ENCODE data around the gene FABP1. TPM values are rescaled to one million over a fixed set of nuclear protein-coding genes. Genes with fewer than 3 reads are reported as not detected.

Gene FABP1
- total RNA-seq, 2 experiments from 2014 or later: not detected

- Mint-ChIP-seq H3K27me3 (no peaks in the 10 kb centered on the region), H3K27ac (no peak overlapping the region), H3K36me3 (no peaks in the 10 kb centered on the region), H3K4me1 (no peaks in the 10 kb centered on the region), H3K9me3 (no peaks in the 10 kb centered on the region), H3K4me3 (no peak overlapping the region)
- POLR2A ChIA-PET: no interaction called here
- no peak for DNase-seq
- ATAC-seq (ENCODE audit: low read depth): no peak
Observed at GRCh38 chr2:88115825-88116518, 11.9 kb downstream of the FABP1 start.

GRCh38 chr2:88114889-88115288 lies 13.0 kb downstream of the FABP1 start:
- POLR2A ChIA-PET: no interaction called here
- ATAC-seq (ENCODE audit: low read depth) (no peak), DNase-seq (no peak)
- no peaks in the 10 kb centered on the region for H3K27me3 Mint-ChIP-seq
- no peaks in the 10 kb centered on the region for H3K9me3 Mint-ChIP-seq
- no peak overlapping the region for H3K4me3 Mint-ChIP-seq
- no peaks in the 10 kb centered on the region for H3K4me1 Mint-ChIP-seq
- H3K27ac Mint-ChIP-seq: no peak overlapping the region
- H3K36me3 Mint-ChIP-seq: no peaks in the 10 kb centered on the region

GRCh38 chr2:88113069-88113468 lies 14.8 kb downstream of the FABP1 start:
- Mint-ChIP-seq H3K27me3 (no peaks in the 10 kb centered on the region), H3K4me3 (no peak overlapping the region), H3K9me3 (no peaks in the 10 kb centered on the region), H3K36me3 (no peaks in the 10 kb centered on the region), H3K27ac (no peak overlapping the region), H3K4me1 (no peaks in the 10 kb centered on the region)
- ATAC-seq (ENCODE audit: low read depth): no peak
- no peak for DNase-seq
- POLR2A ChIA-PET: no interaction called here

DNA sequence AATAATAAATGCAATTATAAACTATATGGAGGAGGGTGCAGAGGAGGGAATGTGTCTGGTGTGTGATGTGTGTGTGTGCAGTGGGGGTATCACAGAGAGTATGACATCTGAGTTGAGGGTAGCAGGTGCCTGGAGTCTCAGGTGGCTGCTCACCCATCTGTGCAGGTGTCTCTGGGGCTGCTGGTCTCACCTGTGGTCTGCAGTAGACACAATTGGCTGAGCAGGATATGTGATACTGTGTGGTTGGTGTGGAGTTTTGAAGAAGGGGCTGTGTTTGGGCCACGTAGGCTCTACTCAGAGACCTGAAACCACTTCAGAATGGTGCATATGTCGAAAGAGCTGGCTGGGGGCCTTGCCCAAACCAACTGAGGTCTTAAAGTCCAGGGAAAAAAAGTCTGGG lies 17.0 kb downstream of the FABP1 start:
- POLR2A ChIA-PET: no interaction called here
- DNase-seq (no peak), ATAC-seq (ENCODE audit: low read depth) (no peak)
- H3K9me3 Mint-ChIP-seq: no peaks in the 10 kb centered on the region
- H3K27me3 Mint-ChIP-seq: no peaks in the 10 kb centered on the region
- no peaks in the 10 kb centered on the region for H3K36me3 Mint-ChIP-seq
- no peaks in the 10 kb centered on the region for H3K4me1 Mint-ChIP-seq
- H3K4me3 Mint-ChIP-seq: no peak overlapping the region
- H3K27ac Mint-ChIP-seq: no peak overlapping the region

GRCh38 chr2:88108796-88109195 lies 19.1 kb downstream of the FABP1 start:
- Mint-ChIP-seq H3K4me1 (no peaks in the 10 kb centered on the region), H3K36me3 (no peaks in the 10 kb centered on the region), H3K27me3 (no peaks in the 10 kb centered on the region), H3K4me3 (no peak overlapping the region), H3K27ac (no peak overlapping the region), H3K9me3 (no peaks in the 10 kb centered on the region)
- ATAC-seq (ENCODE audit: low read depth): no peak
- no peak for DNase-seq
- POLR2A ChIA-PET: no interaction called here

DNA sequence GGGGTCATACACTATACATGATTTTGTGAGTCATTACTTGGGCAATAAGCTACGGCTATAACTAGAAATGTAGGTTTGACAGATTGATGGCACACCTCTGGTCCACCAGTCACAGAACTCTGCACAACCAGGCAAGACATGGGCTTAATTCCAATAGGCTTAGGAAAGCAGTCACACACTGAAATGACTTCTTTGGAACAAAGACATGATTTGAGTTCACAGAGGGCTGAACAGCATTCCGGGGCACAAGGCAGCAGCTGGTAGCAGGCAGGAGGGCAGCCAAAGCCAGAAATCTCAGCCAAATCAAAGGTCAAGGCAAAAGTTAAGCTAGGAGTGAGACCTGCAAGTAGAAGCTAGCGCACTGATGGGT lies 27.4 kb downstream of the FABP1 start:
- POLR2A ChIA-PET: interaction anchor here (0.6 kb wide), 1 partner anchor 200 kb away, joined by 4 read pairs; no protein-coding TSS in a partner anchor
- no peak for ATAC-seq (ENCODE audit: low read depth)
- Mint-ChIP-seq H3K9me3 (no peaks in the 10 kb centered on the region), H3K4me3 (no peak overlapping the region), H3K27ac (no peak overlapping the region), H3K36me3 (no peaks in the 10 kb centered on the region), H3K27me3 (no peaks in the 10 kb centered on the region), H3K4me1 (no peaks in the 10 kb centered on the region)
- no peak for DNase-seq

- no peak for DNase-seq
- ATAC-seq (ENCODE audit: low read depth): no peak
- Mint-ChIP-seq H3K4me3 (no peak overlapping the region), H3K27ac (no peak overlapping the region), H3K36me3 (no peaks in the 10 kb centered on the region), H3K27me3 (no peaks in the 10 kb centered on the region), H3K4me1 (no peaks in the 10 kb centered on the region), H3K9me3 (no peaks in the 10 kb centered on the region)
- POLR2A ChIA-PET: interaction anchor here (0.6 kb wide), 1 partner anchor 201 kb away, joined by 4 read pairs; no protein-coding TSS in a partner anchor
Observed at GRCh38 chr2:88099798-88100488, 27.9 kb downstream of the FABP1 start.

DNA sequence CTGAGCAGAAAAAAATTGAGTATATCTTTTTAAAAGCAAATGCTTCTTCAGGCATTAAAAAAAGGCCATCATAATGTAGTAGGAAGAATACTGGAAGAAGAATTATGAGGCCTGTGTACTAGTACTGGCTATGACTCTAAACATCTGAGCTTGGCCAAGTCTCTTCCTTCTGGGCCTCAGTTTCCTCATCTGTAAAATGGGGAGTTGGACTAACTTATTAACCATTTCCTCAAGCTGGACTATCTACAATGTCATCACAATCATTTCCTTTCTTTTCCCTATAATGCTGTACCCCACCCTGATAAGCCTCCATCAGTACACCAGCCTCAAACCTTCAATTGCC lies 29.3 kb downstream of the FABP1 start:
- ATAC-seq (ENCODE audit: low read depth) (no peak), DNase-seq (no peak)
- H3K4me3 Mint-ChIP-seq: no peak overlapping the region
- no peaks in the 10 kb centered on the region for H3K36me3 Mint-ChIP-seq
- no peaks in the 10 kb centered on the region for H3K27me3 Mint-ChIP-seq
- POLR2A ChIA-PET: no interaction called here
- no peaks in the 10 kb centered on the region for H3K9me3 Mint-ChIP-seq
- no peaks in the 10 kb centered on the region for H3K4me1 Mint-ChIP-seq
- H3K27ac Mint-ChIP-seq: no peak overlapping the region

DNA sequence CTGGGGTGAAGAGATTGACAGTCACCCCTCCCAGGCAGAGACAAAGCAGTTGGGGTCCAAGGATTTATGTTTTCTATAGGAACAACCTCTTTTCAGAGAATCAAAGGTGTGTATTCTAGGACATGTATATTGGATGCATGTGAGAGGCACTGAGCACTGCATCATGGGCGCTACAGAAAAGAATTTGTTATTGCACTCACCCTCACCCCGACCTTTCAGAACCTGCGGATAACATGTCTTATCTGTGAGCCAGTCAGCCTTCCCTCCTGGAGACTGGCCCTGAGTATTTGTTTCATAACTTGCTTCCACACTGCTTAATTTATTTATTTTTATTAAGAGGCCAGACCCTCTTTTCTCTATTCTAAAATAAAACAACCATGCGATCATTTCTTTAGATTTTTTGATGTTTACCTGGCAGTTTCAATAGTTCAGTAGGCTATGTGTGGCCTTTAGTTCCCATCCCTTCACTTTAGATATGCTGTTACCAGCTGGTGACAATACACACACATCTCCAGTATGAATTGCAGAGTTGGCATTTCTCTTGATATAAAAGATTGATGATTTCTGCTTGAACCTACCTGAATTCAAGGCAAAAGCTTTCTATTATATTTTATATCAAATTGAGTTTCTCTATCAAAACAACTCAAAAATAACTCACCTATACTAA lies 29.8 kb downstream of the FABP1 start:
- POLR2A ChIA-PET: no interaction called here
- no peak for ATAC-seq (ENCODE audit: low read depth)
- Mint-ChIP-seq H3K9me3 (no peaks in the 10 kb centered on the region), H3K27ac (no peak overlapping the region), H3K4me1 (no peaks in the 10 kb centered on the region), H3K27me3 (no peaks in the 10 kb centered on the region), H3K36me3 (no peaks in the 10 kb centered on the region), H3K4me3 (no peak overlapping the region)
- DNase-seq: no peak

DNA sequence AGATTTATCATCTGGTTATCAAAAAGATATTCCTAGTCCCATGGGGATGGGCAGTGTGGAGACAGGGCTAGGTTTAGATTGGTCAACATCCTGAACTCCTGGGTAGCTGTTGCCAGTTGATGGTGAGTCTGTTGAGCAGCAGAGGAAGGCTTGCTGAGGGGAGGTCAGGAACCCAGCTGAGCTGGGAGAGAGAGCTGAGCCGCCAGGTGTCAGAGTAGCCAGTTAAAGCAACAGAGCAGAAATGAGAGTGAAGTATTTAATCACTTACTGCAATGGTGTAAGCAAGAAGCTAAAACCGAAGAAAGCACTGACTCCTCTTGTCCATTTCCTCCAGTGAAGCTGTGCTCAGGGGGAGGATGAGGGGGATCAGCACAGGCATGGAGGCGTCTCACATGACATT lies 30.7 kb downstream of the FABP1 start:
- DNase-seq (no peak), ATAC-seq (ENCODE audit: low read depth) (no peak)
- POLR2A ChIA-PET: no interaction called here
- H3K4me3 Mint-ChIP-seq: no peak overlapping the region
- no peaks in the 10 kb centered on the region for H3K27me3 Mint-ChIP-seq
- no peaks in the 10 kb centered on the region for H3K36me3 Mint-ChIP-seq
- H3K4me1 Mint-ChIP-seq: no peaks in the 10 kb centered on the region
- no peak overlapping the region for H3K27ac Mint-ChIP-seq
- H3K9me3 Mint-ChIP-seq: no peaks in the 10 kb centered on the region

- no peak overlapping the region for H3K4me3 Mint-ChIP-seq
- DNase-seq: no peak
- H3K27ac Mint-ChIP-seq: no peak overlapping the region
- POLR2A ChIA-PET: no interaction called here
- H3K27me3 Mint-ChIP-seq: no peaks in the 10 kb centered on the region
- ATAC-seq (ENCODE audit: low read depth): no peak
- no peaks in the 10 kb centered on the region for H3K9me3 Mint-ChIP-seq
- no peaks in the 10 kb centered on the region for H3K4me1 Mint-ChIP-seq
- H3K36me3 Mint-ChIP-seq: no peaks in the 10 kb centered on the region
Observed at GRCh38 chr2:88096708-88097107, 31.2 kb downstream of the FABP1 start.

- ATAC-seq (ENCODE audit: low read depth): no peak
- no peak for DNase-seq
- Mint-ChIP-seq H3K4me1 (peaks cover 6% of the 10 kb centered on the region), H3K27me3 (no peaks in the 10 kb centered on the region), H3K9me3 (no peaks in the 10 kb centered on the region), H3K36me3 (no peaks in the 10 kb centered on the region), H3K27ac (no peak overlapping the region), H3K4me3 (no peak overlapping the region)
- POLR2A ChIA-PET: no interaction called here
Observed at GRCh38 chr2:88095022-88095421, 32.8 kb downstream of the FABP1 start.

DNA sequence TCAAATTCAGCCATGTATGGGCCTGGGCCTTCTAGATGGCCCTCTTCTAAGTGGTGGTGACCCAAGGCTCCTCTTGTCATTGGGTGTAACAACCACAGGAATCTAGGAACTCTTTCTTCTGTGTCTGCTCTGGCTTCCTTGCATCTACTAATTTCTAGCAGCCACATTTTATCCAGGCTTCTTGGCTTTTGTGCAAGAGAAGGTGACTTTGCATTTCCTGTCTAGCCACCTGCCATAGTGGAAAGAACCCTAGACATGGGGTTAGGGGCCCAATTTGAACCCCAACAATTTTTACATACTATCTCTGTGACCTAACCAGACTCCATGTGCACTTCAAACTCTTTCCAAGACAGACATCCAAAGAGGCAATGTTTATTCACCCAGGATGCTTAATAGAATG lies 35.1 kb downstream of the FABP1 start:
- DNase-seq: no peak
- H3K27me3 Mint-ChIP-seq: no peaks in the 10 kb centered on the region
- H3K4me1 Mint-ChIP-seq: peaks cover 6% of the 10 kb centered on the region
- no peak for ATAC-seq (ENCODE audit: low read depth)
- H3K27ac Mint-ChIP-seq: no peak overlapping the region
- POLR2A ChIA-PET: no interaction called here
- H3K9me3 Mint-ChIP-seq: no peaks in the 10 kb centered on the region
- no peaks in the 10 kb centered on the region for H3K36me3 Mint-ChIP-seq
- no peak overlapping the region for H3K4me3 Mint-ChIP-seq

DNA sequence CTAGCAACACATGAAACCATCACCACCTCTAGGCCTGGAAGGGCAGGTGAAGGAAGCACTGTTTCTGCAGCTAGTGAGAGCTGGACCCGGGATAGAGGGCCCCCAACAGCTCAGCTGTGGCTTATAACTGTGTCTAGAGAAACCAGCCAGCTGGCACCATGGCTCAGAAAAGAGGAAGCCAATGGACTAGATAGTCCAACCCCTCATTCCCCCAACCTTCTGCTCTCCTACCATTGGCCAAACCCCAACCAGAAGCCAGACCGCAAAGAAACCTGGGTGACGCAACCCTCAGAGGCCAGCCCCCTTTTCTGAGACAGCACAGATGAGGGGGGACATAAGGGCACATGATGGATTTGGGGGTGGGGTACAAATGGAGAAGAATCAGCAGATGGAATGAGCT lies 35.9 kb downstream of the FABP1 start:
- Mint-ChIP-seq H3K4me3 (no peak overlapping the region), H3K36me3 (no peaks in the 10 kb centered on the region), H3K9me3 (no peaks in the 10 kb centered on the region), H3K4me1 (peaks cover 6% of the 10 kb centered on the region), H3K27ac (no peak overlapping the region), H3K27me3 (no peaks in the 10 kb centered on the region)
- POLR2A ChIA-PET: no interaction called here
- ATAC-seq (ENCODE audit: low read depth) (no peak), DNase-seq (no peak)

Data from activated naive CD8-positive, alpha-beta T cell treated with anti-CD3 and anti-CD28 coated beads, Interleukin-2, amount 10 ng/mL, durations not matched to agents 7 days and 5 days (primary cell).